Tibial artery (tissue), 4 donors: ENCODE measurements around the gene BMPR2.
"Not testable (repeated sequence)": the region's sequence is repeated elsewhere in the genome, so short reads cannot be mapped to it uniquely, and the experiment has no call there.

Experiments
- DNase-seq, 2 donors: peaks; one replicate each; pipeline ENCODE4 v3.0.0-alpha.2; 2019
- H3K27ac ChIP-seq, 2 donors: fragments of 200-600 bp; sonication (generic) in 1 of 2; 1 replicate in 1 of 2; 2 replicates in 1 of 2; pipeline ENCODE4 v1.5.1; 2018 to 2019; ENCODE audit warnings: mild to moderate bottlenecking in 1 of 2
- H3K27me3 ChIP-seq, 2 donors: fragments of 200-600 bp; sonication (generic) in 1 of 2; one replicate each; pipeline versions ENCODE4 v1.5.1 to v1.6.0; 2016 to 2019
- H3K36me3 ChIP-seq, 3 donors: fragments of 200-600 bp; sonication (generic) in 2 of 3; one replicate each; pipeline ENCODE4 v1.5.1; 2016 to 2019; ENCODE audit warnings: mild to moderate bottlenecking in 2 of 3
- H3K4me1 ChIP-seq, 4 donors: fragments of 200-600 bp; sonication (generic) in 2 of 4; 1 replicate in 3 of 4; 2 replicates in 1 of 4; pipeline ENCODE4 v1.5.1; 2016 to 2019
- H3K4me3 ChIP-seq, 2 donors: fragments of 200-600 bp; sonication (generic) in 1 of 2; 1 replicate in 1 of 2; 2 replicates in 1 of 2; pipeline ENCODE4 v1.5.1; 2018 to 2019; ENCODE audit warnings: mild to moderate bottlenecking in 2 of 2
- H3K9me3 ChIP-seq, 3 donors: fragments of 200-600 bp; sonication (generic) in 1 of 3; one replicate each; pipeline ENCODE4 v1.5.1; 2016 to 2019
- intact Hi-C: fragments of 100-400 bp; cut with DNase I; formaldehyde crosslinking; loops from one replicate; pipeline ENCODE4 v1.15.0; 2023; ENCODE audit warnings: low total_unique reads
- TF ChIP-seq, protein P1 (sequence below), 2 experiments: fragments of 200-600 bp in 1 of 2; fragments of 450-650 bp in 1 of 2; IDR thresholded peaks; one replicate each; pipeline ENCODE4 v1.5.1; 2017 to 2019; ENCODE audit warnings: antibody characterized with exemption in 2 of 2, mild to moderate bottlenecking in 1 of 2, moderate library complexity in 1 of 2

BMPR2 gene

DNA sequence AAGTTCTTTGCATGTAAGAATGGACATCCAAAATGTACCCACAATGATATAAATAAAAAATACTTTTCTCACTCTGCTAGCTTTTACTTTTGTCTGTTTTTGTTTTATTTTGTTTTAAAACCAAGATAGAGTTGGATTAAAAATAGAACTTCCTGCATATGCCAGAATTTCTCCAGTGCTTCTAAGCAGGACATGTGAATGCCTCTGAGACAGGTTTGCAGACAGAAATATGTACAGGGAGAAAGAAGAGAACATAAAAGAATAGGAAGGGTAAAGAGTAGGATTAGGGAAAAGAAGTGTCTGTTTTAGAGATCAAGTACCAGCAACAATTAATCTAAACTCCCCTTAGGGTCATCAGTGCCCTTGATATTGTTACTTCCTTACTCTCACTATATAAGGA lies 114.4 kb downstream of the BMPR2 start:
- H3K4me1 ChIP-seq = peaks cover 0 to 42% (median 28%) of the 10 kb centered on the region in 4 donors
- no peaks in the 10 kb centered on the region for H3K36me3 ChIP-seq
- peak overlapping the region in 1 of 2 donors; percentile 7 for H3K27ac ChIP-seq
- no peak overlapping the region for H3K4me3 ChIP-seq
- TF ChIP-seq, protein P1, sequence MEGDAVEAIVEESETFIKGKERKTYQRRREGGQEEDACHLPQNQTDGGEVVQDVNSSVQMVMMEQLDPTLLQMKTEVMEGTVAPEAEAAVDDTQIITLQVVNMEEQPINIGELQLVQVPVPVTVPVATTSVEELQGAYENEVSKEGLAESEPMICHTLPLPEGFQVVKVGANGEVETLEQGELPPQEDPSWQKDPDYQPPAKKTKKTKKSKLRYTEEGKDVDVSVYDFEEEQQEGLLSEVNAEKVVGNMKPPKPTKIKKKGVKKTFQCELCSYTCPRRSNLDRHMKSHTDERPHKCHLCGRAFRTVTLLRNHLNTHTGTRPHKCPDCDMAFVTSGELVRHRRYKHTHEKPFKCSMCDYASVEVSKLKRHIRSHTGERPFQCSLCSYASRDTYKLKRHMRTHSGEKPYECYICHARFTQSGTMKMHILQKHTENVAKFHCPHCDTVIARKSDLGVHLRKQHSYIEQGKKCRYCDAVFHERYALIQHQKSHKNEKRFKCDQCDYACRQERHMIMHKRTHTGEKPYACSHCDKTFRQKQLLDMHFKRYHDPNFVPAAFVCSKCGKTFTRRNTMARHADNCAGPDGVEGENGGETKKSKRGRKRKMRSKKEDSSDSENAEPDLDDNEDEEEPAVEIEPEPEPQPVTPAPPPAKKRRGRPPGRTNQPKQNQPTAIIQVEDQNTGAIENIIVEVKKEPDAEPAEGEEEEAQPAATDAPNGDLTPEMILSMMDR (IDR thresholded peaks at IDR 0.05) = no peak
- intact Hi-C loops = no loop called here
- H3K9me3 ChIP-seq = no peaks in the 10 kb centered on the region
- no peaks in the 10 kb centered on the region for H3K27me3 ChIP-seq
- DNase-seq = no peak

DNA sequence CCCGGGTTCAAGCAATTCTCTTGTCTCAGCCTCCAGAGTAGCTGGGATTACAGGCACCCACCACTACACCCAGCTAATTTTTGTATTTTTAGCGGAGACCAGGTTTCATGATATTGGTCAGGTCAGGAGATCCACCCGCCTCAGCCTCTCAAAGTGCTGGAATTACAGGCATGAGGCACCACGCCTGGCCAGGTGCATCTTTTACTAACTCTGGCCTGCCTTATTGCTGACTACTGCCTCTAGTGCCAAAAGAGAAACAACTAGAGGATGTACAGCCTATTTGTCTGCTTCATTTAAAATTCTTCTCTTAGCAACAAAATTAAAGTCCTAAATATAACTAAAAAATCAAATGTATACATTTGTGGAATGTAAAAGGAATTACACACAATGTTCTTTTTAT lies 115.4 kb downstream of the BMPR2 start:
- TF ChIP-seq, protein P1 (IDR thresholded peaks at IDR 0.05) = no peak
- intact Hi-C loops = no loop called here
- no peaks in the 10 kb centered on the region for H3K9me3 ChIP-seq
- H3K4me1 ChIP-seq = peaks cover 0 to 42% (median 28%) of the 10 kb centered on the region in 4 donors
- H3K27me3 ChIP-seq = no peaks in the 10 kb centered on the region
- no peak for DNase-seq
- H3K36me3 ChIP-seq = peaks cover 0 to under 1% (median 0%) of the 10 kb centered on the region in 3 donors
- H3K4me3 ChIP-seq = no peak overlapping the region
- H3K27ac ChIP-seq = no peak overlapping the region

DNA sequence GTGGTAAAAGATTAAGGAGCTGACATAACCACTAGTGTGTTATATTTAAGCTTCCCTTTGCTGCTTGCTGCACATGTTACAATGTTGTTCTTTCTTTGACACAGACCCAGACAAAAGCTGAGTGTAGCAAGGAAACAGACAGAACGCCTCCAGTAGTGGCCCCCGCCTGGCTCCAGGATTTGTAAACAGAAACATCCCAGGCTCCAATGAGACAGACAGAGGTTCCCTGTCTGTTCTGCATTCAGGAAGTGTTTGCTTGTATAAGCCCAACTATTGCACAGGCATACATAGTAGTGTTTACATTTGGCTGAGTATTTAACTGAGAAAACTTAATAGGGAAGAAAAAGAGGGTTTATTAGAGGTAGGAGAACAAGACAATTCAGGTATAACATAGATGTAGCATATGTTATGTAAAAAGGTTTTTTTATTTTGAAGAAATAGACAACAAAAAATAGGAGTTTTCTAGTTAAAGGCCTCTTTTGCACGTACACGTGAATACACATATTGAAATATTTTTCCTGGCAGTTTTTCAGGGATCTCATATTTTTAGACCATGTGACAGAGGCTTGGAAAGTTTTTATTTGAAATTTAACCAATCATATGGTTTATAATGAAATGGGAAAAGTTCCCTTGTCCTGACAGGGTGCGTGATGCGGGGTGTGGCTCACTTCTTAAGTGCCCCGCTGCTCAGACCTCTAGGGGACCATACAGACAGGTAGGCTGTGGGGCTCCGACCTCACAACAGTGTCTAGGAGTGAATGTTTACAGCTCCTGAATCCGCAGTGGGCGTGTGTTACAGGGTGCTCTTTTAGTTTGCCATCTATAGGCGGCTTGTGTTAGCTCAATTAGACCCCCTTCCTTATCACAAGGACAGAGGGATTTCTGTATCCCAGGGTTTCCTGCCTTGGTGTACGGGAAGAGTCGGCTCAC lies 118.4 kb downstream of the BMPR2 start:
- H3K4me1 ChIP-seq = peaks cover 0 to 42% (median 28%) of the 10 kb centered on the region in 4 donors
- intact Hi-C loops = no loop called here

DNA sequence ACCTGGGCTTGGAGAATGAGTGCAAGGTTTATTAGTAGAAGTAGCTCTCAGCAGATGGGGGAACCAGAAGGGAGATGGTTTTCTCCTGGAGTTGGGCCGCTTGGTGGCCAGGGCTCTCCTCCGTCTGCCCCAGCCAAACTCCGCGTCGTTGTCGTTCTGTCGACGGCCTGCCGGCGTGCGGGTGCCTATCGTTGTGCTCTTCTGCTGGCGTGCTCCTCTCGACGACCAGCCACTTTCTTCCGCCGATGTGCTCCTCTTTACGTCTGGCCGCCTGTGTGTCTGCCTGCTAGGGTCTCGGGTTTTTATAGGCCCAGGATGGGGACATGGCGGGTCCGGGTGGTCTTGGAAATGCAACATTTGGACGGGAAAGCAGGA lies 119.1 kb downstream of the BMPR2 start:
- Histone ChIP-seq H3K27me3 (no peaks in the 10 kb centered on the region), H3K4me3 (no peak overlapping the region), H3K27ac (peak overlapping the region; percentile 10 to 44), H3K36me3 (peaks cover 0 to 7% (median 6%) of the 10 kb centered on the region in 3 donors), H3K4me1 (peaks cover 0 to 36% (median 25%) of the 10 kb centered on the region in 4 donors), H3K9me3 (no peaks in the 10 kb centered on the region)
- intact Hi-C loops = no loop called here
- TF ChIP-seq, protein P1 (IDR thresholded peaks at IDR 0.05) = no peak
- DNase-seq = no peak

More for the DNA sequence above, 118.4 kb downstream of the BMPR2 start:
- DNase-seq = no peak
- Histone ChIP-seq H3K27ac (peak overlapping the region; percentile 10 to 44), H3K27me3 (no peaks in the 10 kb centered on the region), H3K36me3 (peaks cover 0 to 7% (median 6%) of the 10 kb centered on the region in 3 donors), H3K9me3 (no peaks in the 10 kb centered on the region), H3K4me3 (no peak overlapping the region)
- TF ChIP-seq, protein P1 (IDR thresholded peaks at IDR 0.05) = no peak

DNA sequence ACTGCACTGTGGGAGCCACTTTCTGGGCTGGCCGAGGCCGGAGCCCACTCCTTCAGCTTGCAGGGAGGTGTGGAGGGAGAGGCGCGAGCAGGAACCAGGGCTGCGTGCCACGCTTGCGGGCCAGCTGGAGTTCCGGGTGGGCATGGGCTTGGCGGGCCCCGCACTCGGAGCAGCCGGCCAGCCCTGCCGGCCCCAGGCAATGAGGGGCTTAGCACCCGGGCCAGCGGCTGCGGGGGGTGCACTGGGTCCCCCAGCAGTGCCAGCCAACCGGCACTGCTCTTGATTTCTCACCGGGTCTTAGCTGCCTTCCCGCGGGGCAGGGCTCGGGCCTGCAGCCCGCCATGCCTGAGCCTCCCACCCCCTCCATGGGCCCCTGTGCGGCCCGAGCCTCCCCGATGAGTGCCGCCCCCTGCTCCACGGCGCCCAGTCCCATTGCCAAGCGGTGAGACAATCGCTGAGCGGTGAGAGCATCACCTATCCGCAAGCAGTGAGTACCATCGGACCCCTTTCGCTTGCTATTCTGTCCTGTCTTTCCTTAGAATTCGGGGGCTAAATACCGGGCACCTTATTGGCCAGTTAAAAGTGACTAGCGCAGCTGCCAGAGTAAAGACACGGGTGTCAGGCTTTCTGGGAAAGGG lies 120.8 kb downstream of the BMPR2 start:
- H3K9me3 ChIP-seq, H3K27ac ChIP-seq, H3K27me3 ChIP-seq, H3K36me3 ChIP-seq, DNase-seq, H3K4me3 ChIP-seq, intact Hi-C loops: not testable (repeated sequence)
- peaks cover 0 to 22% (median 14%) of the 10 kb centered on the region in 4 donors for H3K4me1 ChIP-seq

DNA sequence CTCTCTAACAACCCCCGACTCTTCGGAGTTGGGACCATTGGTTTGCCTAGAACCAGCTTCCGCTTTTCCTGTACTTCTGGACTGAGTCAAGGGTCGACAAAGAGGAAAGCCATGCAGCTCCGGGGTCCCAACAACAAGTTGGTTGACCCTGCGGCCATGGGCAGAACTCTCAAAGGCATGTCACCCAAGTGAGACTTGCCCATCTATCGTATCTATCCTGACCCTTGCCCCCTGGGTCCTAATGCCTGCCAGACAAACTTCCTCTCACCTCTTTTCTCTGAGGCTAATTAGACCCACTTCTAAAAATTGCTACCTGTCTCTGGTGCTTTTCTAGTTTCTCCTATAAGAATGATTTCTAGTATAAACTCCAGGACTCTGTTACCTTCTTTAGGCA lies 121.3 kb downstream of the BMPR2 start:
- H3K27ac ChIP-seq, H3K27me3 ChIP-seq, intact Hi-C loops: not testable (repeated sequence)

DNA sequence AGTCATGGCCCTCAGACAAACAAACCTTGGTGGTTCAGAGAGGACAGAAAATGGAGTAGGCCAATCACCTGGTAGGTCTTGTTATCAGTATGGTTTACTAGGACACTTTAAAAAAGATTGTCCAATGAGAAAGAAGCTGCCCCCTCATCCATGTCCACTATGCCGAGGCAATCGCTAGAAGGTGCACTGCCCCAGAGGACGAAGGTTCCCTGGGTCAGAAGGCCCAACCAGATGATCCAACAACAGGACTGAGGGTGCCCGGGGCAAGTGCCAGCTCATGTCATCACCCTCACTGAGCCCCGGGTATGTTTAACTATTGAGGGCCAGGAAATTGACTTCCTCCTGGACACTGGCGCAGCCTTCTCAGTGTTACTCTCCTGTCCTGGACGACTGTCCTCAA lies 123.7 kb downstream of the BMPR2 start:
- peaks cover 0 to 27% (median 16%) of the 10 kb centered on the region in 3 donors for H3K36me3 ChIP-seq
- H3K4me3 ChIP-seq, H3K27ac ChIP-seq, H3K9me3 ChIP-seq, DNase-seq, intact Hi-C loops, H3K27me3 ChIP-seq, H3K4me1 ChIP-seq: not testable (repeated sequence)

More for the DNA sequence above, 121.3 kb downstream of the BMPR2 start:
- H3K36me3 ChIP-seq, H3K4me3 ChIP-seq, H3K9me3 ChIP-seq, DNase-seq: not testable (repeated sequence)
- H3K4me1 ChIP-seq = peaks cover 0 to 22% (median 14%) of the 10 kb centered on the region in 4 donors

DNA sequence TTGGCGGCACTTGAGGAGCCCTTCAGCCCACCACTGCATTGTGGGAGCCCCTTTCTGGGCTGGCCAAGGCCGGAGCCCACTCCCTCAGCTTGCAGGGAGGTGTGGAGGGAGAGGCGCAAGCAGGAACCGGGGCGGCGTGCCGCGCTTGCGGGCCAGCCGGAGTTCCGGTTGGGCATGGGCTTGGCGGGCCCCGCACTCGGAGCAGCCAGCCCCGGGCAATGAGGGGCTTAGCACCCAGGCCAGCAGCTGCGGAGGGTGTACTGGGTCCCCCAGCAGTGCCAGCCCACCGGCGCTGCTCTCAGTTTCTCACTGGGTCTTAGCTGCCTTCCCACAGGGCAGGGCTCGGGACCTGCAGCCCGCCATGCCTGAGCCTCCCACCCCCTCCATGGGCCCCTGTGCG lies 127.1 kb downstream of the BMPR2 start:
- H3K4me3 ChIP-seq, H3K27ac ChIP-seq, H3K27me3 ChIP-seq, intact Hi-C loops, H3K4me1 ChIP-seq, DNase-seq, H3K9me3 ChIP-seq: not testable (repeated sequence)
- H3K36me3 ChIP-seq = peaks cover 0 to 20% (median 9%) of the 10 kb centered on the region in 3 donors
